GM19452 (cell line): ENCODE measurements around the gene DLX2.

Experiments
- ATAC-seq: cut with Tn5 transposase; IDR thresholded peaks from one replicate; pipeline ENCODE4 v1.9.1; 2021; ENCODE audit not compliant: unreplicated experiment

Gene DLX2

DNA sequence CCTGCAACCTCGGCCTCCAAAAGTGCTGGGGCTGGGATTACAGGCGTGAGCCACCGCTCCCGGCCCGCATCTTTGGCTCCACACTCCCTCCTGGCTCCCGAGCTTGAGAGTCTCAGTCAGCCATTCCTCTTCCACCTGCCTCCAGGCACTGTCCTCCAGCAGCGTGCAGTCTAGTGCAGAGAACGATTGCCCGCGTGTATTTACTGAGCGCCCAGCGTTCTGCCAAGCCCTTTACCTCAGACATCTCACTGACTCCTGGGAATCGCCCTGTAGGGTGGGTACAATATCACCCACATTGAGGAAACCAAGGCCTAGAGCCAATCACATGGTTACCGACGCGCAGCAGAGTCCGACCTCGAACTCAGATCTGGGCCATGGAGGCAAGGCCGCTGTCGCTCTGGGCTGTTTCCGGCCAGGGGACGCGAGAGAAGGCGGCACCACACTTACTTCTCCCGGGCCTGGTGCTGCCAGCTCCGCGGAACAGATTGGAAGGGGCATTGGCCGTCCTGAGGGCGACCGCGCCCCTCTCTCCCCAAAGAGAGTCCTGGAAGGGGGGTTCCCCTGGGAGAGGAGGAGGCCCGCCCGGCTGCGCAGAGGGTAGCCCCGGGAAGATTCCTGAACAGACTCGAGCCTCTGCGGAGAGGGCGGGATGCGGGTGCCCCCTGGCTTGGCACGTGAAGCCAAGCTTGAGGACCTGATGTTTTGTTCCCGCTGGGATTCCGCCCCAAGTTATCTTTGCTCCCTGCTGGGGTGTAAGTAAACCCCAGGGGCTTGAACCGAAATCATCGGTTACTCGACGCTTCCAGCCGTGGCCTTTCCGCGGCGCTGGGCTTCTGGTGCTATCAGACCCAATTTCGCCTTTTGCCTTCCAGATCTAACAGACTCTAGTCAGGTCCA, 5.2 kb upstream of the DLX2 start:
- ATAC-seq: no peak

DNA sequence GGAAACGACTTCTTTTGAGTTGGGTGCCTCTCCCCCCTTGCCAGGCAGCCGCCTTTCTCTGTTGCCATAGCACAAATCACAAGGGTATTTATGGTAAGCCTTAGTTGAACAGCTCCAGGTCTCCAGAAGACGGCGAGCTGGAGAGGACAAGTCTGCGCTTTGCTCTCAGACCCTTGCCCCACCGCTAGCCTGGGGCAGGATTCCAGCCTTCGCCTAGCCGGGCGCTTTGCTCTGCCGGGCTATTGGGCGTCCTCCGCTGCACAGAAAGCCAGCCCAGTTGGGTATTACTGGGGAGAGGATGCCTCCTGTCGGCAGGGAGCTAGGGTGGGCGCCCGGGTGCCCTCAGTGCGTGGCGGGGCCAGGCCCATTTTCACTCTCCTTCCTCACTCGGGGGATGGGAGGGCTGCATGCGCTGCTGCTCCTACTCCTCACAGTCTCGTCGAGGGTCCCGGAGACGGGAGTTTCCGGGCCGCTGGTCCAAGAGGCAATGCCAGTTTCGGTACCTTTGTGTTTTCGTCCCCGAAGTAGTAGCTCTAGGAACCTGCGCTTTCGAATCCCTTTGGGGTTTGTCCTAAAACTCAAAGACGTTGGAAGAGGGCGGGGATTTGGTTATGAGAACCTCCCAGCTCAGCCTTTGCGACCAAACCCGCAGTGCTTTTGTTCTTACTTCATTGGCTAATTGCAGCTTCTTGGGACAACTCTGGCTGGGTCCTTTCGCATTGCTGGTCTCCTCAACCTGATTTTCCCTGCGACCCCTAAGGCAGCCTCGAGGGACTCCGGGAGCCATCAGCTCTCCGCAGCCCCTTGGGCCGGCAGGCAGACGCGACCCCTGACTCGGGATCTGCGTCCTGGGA, 3.6 kb upstream of the DLX2 start:
- ATAC-seq: no peak

DNA sequence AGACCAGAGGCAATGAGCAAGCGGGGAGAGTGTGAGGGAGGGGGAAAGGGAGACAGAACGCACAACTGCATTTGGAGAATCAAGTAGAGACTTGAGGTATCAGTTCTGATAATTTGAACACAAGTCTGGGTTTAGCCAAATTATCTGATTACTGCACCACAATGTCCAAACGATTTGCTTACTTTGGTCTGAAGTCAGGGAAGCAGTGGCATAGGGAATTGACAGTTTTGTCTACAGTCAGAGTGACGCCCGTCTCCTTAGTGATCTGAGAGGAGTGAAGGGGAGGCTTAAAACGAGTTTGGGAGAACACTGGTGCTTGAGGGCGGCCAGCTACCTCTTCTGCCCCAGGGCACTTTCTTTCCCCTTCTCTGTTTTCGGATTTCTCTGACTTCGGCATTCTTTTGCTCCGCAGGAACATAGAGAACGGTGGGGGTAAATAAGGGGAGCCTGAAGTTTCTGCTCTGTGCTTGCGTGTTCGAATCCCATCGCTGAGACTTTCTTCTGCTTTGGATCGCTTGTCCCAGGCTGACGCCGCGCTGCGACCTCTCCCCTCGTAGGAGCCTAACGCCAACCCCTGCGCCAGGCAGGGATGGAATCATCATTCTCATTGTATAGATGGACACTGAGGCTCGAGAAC, 2.9 kb upstream of the DLX2 start:
- no peak for ATAC-seq

DNA sequence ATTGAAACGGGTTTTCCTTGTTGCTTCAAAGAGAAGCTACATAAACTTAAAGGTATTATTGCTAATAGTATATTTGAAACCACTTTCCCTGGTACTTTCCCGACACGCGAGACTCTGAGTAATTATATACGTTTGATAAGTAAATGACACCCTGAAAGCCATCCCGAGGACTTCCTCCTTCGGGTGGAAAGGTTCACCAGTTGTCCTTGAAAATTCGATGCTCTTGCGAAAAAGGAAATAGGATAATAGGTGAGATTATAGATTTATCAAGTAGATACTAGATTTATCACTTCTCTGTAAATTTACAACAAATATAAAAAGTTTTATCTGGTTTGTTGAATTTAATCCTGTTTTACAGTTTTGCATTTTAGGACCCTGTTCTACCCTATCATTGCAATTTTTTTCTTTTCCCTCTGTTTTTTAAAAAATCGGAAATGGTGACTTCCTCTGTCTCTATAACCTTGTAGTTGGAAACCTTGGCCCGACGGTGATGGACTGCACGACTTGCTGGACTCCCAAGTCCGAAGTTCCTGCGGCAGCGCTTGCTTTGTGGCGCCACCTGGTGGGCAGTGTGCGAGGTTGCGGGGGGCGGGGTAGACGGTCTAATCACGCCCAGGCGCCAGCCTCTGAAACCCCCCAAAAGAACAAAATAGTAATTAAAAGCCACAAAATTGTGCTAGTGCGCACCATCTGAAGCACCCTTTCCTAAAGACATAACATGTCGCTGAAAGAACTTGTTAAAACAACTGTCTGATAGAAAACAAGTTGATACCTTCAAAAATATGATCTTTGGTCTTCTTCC, 972 bp upstream of the DLX2 start:
- no peak for ATAC-seq

- ATAC-seq: no peak
Observed at GRCh38 chr2:172101821-172102390, 794 bp downstream of the DLX2 start.

DNA sequence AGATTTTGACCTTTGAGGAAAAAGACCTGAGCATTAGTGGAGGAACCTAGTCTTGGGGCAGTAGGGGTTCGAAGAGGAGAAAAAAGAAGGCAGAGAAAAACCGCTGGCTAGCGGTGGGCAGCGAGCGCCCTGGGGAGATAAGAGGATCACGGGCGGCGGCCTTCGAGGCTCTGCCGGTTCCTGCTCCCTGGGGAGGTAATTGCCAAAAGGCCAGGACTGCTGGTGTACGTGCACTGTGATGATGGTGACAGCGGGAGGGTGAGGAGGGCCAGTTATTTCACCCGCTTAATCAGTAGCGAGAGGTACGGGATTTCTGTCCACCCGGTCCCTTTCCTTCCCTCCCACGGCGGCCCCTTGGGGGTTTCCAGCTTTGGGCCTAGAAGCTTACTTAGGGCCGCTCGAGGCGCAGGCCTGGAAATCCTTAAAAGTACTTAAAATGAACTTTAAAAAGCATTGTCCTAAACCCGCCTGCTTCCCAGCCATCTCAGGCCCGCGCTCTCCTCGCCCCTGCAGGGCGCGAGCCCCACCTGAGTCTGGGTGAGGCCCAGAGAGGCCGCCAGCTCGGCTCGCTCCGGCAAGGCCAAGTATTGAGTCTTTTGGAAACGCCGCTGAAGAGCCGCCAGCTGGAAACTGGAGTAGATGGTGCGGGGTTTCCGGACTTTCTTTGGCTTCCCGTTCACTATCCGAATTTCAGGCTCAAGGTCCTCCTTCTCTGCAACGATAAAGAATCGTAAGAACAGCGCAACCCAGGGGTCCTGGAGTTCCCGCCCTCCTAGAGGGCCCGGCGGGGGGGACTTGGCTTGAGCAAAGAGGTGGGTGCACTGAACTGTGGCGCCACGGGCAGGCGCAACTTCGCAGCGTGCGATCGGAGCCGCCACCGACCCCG, 1.5 kb downstream of the DLX2 start:
- ATAC-seq: no peak

GRCh38 chr2:172100080-172100934, 2.4 kb downstream of the DLX2 start:
- no peak for ATAC-seq

DNA sequence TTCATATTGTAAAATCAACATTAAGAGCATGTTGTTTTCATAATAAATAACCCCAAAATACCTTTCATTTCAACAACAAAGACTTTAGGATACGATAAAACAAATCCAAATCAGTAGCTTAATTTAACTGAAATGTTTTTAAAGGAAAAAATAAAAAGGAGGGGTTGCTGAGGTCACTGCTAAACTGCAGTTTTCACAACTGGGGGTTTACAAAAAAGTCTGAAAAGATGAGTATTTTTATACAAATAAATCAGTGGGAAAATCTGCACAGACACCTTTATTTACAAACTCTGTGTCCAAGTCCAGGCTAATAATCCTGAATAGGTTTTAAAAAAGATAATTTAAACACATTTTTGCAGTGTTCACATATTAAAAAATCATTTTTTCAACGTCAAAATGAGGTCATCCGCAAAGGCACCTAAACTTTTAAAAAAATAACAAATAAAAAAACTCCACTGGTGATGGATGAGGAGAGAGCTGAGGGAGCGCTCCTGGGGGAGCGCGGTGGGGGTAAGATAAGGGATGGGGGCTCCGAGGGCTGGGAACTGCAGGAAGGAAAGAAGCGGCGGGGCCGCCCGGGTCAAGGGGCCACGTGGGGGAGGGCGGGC, 3.1 kb downstream of the DLX2 start:
- ATAC-seq: no peak

DNA sequence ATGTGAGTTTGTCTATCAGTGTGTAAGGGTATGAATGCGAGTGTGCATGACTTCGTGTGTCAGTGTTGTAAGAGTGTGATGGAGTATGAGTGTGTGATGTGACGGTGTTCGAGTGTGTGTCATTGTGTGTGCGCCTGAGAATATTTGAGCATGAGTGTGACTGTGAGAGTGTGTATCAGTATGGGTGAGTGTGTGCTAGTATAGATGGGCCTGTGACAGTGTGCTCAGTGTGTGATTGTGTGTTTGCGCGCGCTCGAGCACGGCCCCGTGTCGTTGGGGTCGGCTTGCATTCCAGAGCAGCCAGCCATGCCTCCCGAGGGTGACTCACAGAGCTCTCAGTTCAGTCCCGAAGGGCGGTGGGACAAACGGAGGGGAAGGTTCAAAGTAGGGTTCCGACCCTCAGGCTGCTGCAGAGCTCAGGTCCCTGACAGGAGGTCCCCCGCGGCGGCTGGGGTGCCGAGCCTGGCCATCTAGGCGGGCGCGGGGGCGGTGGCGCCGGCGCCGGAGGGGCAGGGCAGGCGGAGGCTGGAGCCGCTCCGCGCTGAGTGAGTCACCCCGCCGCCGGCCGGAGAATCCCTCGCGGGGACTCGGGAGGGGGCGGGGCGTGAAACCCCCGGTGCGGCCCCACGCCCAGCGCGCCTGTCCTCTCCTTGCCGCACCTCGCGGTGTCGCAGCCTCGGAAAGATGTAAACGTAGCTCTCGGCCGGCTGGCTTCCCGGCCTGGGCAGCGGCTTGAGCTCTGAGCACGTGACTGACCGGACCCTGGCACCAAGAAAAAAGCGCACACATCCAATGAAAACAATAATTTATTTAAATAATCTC, 3.8 kb downstream of the DLX2 start:
- no peak for ATAC-seq

DNA sequence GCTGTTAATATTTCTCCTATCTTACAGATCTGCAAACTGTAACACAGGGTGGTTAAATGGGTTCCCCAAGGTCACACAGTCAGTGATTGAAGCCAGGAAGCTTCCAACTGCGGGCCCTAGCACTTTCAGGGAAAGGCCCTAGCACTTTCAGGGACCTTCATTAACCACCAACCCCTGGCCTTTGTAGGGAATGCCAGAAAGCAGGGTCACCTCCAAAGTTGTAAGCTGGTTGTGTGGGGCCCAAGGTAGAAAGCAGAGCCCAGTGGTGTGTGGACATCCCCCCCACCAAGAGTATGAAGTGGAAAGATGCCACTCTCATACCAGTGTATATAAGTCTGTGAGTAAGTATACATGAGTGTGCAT, 4.4 kb downstream of the DLX2 start:
- ATAC-seq: no peak

DNA sequence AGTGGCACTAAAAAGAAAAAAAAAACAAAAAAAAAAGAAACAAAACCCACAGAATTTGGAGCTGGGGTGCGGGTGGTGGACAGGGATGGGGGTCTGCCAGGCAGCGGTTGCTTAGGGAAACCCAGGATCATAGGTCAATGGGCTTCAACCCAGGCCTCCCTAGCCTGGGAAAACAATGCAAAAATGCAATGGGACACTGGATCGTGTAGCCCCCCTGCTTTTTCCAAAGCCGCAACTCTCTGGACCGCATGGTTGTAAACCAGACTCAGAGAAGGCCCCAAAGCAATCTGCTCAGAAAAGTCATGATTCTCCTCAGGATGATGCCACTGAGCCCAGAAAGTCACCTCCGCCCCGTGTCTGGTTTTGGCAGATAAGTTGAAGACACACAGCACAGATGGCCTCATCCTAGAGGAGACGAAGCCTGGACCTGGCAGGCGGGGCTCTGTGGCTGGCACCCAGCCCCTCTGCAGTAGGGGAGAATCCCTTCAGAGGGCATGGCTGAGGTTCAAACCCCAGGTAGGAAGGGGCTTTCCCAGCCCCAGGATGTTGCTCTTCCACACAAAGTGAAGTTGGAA, 5.1 kb downstream of the DLX2 start:
- ATAC-seq: no peak

DNA sequence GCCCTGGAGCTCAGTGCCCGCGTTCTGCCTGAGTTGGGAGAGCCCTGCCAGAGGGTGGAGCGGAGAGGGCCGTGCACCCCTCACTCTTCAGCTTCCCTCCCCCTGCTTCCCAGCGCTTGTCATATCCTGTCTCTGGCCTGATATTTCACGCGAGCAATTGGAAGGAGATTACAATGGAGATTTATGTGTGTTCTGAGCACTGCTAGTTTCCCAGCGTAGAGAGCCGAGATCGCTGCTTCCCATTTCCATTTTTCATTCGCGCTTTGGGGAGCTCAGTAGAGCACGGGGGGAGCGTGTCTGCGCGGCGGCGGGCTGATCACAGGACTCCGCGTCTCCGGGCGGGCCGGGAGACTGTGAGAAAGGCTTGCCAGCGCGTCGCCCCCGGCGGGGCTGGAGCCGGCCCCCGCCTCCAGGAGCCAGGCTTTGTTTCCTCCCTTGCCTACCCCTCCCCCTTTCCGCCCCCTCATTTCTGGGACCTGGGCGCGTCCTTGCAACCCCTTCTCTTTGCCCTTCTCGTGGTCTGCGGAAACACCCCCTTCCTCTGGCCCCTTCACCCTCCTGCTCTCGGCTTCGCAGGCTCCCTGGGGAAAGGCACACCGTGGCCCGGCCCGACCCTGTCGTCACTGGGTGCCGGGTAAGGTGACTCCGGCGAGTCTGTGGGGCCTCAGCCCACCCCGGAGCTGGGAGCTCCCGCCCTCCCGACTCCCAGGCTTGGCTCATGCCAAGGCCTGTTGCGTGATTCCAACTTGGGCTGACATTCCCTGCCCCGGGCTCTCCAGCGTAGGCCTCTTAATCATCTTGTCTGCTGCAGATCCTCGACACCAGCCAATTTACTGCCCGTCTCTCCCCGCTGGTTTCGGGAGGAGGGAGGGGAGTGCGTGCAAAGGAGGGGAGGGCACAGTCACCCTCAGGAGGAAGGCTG, 5.8 kb downstream of the DLX2 start:
- ATAC-seq: no peak

- ATAC-seq: no peak
Observed at GRCh38 chr2:172095905-172096625, 6.6 kb downstream of the DLX2 start.

DNA sequence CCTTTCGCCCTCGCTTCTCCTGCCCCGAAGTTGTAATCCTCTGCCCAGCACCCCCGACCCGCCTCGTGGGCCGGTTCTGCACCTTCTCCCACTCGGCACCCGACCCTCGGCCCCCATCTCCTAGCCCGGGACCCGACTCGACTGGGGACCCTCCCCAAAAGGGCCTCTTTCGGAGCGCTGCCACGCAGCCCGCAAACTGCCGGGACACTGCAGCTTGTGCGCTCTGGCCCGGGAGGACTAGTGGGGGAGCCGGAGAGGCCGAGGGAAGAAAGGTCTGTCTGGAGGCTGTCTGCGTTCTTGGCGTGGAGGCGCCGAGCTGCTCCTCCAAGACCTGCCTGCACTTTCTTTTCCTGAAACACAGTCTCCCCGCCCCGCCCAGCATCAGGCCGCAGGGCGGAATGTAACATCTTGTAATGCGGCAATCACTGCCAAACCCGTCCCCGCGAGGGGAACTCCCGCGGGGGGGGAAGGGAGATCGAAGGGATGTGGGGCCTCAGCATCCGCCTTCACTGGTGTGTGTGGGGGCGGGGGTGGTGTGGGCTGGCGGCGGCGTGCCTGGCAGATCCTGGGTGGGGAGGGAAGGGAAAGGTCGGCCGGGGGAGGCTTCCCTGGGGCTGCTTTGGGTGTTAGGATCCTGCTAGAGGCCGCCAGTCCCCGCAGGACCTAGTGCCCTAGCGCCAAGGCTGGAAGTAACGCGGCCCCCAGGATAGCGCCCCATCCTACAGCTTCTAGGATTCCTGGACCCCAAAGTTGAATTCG, 7.4 kb downstream of the DLX2 start:
- no peak for ATAC-seq
